SK-N-MC (cell line): ENCODE measurements around the gene IL23A.

ENCODE experiments used
- FOXP2 ChIP-seq: optimal IDR thresholded peaks from 2 replicates; pipeline ENCODE3; 2011; ENCODE audit warnings: mild to moderate bottlenecking, moderate library complexity; ENCODE audit not compliant: insufficient read depth; ENCODE audit errors: extremely low read length, control extremely low read depth
- POLR2AphosphoS5 ChIP-seq: IDR thresholded peaks from 2 replicates; pipeline ENCODE4 v1.6.1; 2012; ENCODE audit warnings: mild to moderate bottlenecking, low read depth, low read length, borderline replicate concordance

DNA sequence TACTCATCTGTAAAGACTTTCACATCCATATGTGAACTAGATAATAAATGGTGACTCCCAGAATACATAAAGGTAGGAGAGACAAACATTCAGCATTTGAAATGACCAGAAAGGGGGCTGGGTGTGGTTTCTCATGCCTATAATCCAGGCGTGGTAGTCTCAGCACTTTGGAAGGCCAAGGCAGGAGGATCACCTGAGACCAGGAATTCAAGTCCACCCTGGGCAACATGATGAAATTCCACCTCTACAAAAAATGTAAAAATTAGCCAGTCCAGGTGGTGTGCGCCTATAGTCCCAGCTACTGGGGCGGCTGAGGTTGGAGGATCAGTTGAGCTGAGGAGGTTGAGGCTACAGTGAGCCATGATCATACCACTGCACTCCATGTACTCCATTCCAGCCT, 34.4 kb upstream of the IL23A start:
- TF ChIP-seq POLR2AphosphoS5: no peak
- TF ChIP-seq FOXP2: no peak
